WTC11 (cell line): ENCODE data around the gene PTGR2. TPM values are rescaled to one million over a fixed set of nuclear protein-coding genes. Genes with fewer than 3 reads are reported as not detected.

ENCODE experiments used
- ATAC-seq: fragments of 200-7000 bp; cut with Tn5 transposase; 2 replicates; pipeline ENCODE4 v1.10.0; 2021; ENCODE audit warnings: mild to moderate bottlenecking, moderate library complexity
- CTCF ChIA-PET: fragments of 300-600 bp; sonication (Branson Sonifier 250); formaldehyde crosslinking; loops from one replicate; lab custom pipeline; 2021; ENCODE audit warnings: antibody characterized with exemption; lab: Charles Lee
- POLR2A ChIA-PET: fragments of 350-600 bp; sonication (Branson Sonifier 250); formaldehyde crosslinking; loops from one replicate; lab custom pipeline; 2021; ENCODE audit warnings: antibody characterized with exemption; lab: Charles Lee
- DNase-seq: peaks from one replicate; pipeline ENCODE4 v3.0.0; 2021; ENCODE audit warnings: low spot score
- H3K27ac Mint-ChIP-seq: 2 replicates; pipeline ENCODE4 v1.8.0; 2021; ENCODE audit warnings: mixed read lengths
- H3K27me3 Mint-ChIP-seq: 2 replicates; pipeline ENCODE4 v1.8.0; 2021; ENCODE audit warnings: low read depth, mild to moderate bottlenecking, moderate library complexity, mixed read lengths
- H3K36me3 Mint-ChIP-seq: 2 replicates; pipeline ENCODE4 v1.8.0; 2021; ENCODE audit warnings: mixed read lengths
- H3K4me1 Mint-ChIP-seq: 2 replicates; pipeline ENCODE4 v1.8.0; 2022; ENCODE audit warnings: mixed read lengths
- H3K4me3 Mint-ChIP-seq: 2 replicates; pipeline ENCODE4 v1.8.0; 2021; ENCODE audit warnings: mild to moderate bottlenecking, moderate library complexity, mixed read lengths
- H3K9me3 Mint-ChIP-seq: 2 replicates; pipeline ENCODE4 v1.8.0; 2021; ENCODE audit warnings: mixed read lengths
- CREB1 ChIP-seq: sonication (generic); formaldehyde crosslinking; IDR thresholded peaks from 2 replicates; pipeline ENCODE4 v1.8.0; 2023; ENCODE audit warnings: mild to moderate bottlenecking, missing genetic modification reagents
- E2F5 ChIP-seq: sonication (generic); formaldehyde crosslinking; IDR thresholded peaks from 2 replicates; pipeline ENCODE4 v1.8.1; 2022; ENCODE audit warnings: mild to moderate bottlenecking, moderate library complexity, missing genetic modification reagents
- ERG ChIP-seq: fragments of 250-450 bp; sonication (Bioruptor Pico); IDR thresholded peaks from 2 replicates; pipeline ENCODE4 v1.8.0; 2021; ENCODE audit warnings: mild to moderate bottlenecking
- ESRRA ChIP-seq: sonication (generic); formaldehyde crosslinking; IDR thresholded peaks from 2 replicates; pipeline ENCODE4 v1.8.1; 2022; ENCODE audit warnings: mild to moderate bottlenecking, missing genetic modification reagents, borderline replicate concordance
- FOXK1 ChIP-seq: sonication (generic); formaldehyde crosslinking; IDR thresholded peaks from 2 replicates; pipeline ENCODE4 v1.8.0; 2022; ENCODE audit warnings: mild to moderate bottlenecking, moderate library complexity, missing genetic modification reagents
- FOXP1 ChIP-seq: sonication (generic); formaldehyde crosslinking; IDR thresholded peaks from 2 replicates; pipeline ENCODE4 v1.8.0; 2022; ENCODE audit warnings: missing genetic modification reagents, mild to moderate bottlenecking, moderate library complexity, borderline replicate concordance
- GABPB1 ChIP-seq: sonication (generic); formaldehyde crosslinking; IDR thresholded peaks from 2 replicates; pipeline ENCODE4 v1.8.1; 2023; ENCODE audit warnings: mild to moderate bottlenecking, missing genetic modification reagents
- GRHL2 ChIP-seq: fragments of 250-450 bp; sonication (Bioruptor Pico); IDR thresholded peaks from 2 replicates; pipeline ENCODE4 v1.8.0; 2022; ENCODE audit warnings: mild to moderate bottlenecking, moderate library complexity; ENCODE audit not compliant: insufficient replicate concordance, severe bottlenecking
- IRF1 ChIP-seq: sonication (generic); formaldehyde crosslinking; IDR thresholded peaks from 2 replicates; pipeline ENCODE4 v1.8.0; 2023; ENCODE audit warnings: missing genetic modification reagents
- JAZF1 ChIP-seq: fragments of 250-450 bp; sonication (Bioruptor Pico); IDR thresholded peaks from 2 replicates; pipeline ENCODE4 v1.9.0; 2021; ENCODE audit warnings: moderate library complexity, mild to moderate bottlenecking, inconsistent platforms
- JUN ChIP-seq: sonication (generic); formaldehyde crosslinking; IDR thresholded peaks from 2 replicates; pipeline ENCODE4 v1.8.0; 2023; ENCODE audit warnings: mild to moderate bottlenecking, missing genetic modification reagents
- PRRX2 ChIP-seq: fragments of 250-450 bp; sonication (Bioruptor Pico); IDR thresholded peaks from 2 replicates; pipeline ENCODE4 v1.8.0; 2021; ENCODE audit warnings: mild to moderate bottlenecking
- RELA ChIP-seq: sonication (generic); formaldehyde crosslinking; IDR thresholded peaks from 2 replicates; pipeline ENCODE4 v1.8.1; 2022; ENCODE audit warnings: missing genetic modification reagents, mild to moderate bottlenecking, borderline replicate concordance
- STAT6 ChIP-seq: sonication (generic); formaldehyde crosslinking; conservative IDR thresholded peaks from 2 replicates; pipeline ENCODE4 v1.8.1; 2023; ENCODE audit warnings: mild to moderate bottlenecking, low read depth, missing genetic modification reagents, moderate library complexity
- TCF7 ChIP-seq: sonication (generic); formaldehyde crosslinking; IDR thresholded peaks from 2 replicates; pipeline ENCODE4 v1.8.0; 2022; ENCODE audit warnings: mild to moderate bottlenecking, low read depth, missing genetic modification reagents, moderate library complexity
- ZNF138 ChIP-seq: sonication (generic); formaldehyde crosslinking; conservative IDR thresholded peaks from 2 replicates; pipeline ENCODE4 v1.8.1; 2022; ENCODE audit warnings: mild to moderate bottlenecking, moderate library complexity, missing genetic modification reagents
- ZNF232 ChIP-seq: sonication (generic); formaldehyde crosslinking; IDR thresholded peaks from 2 replicates; pipeline ENCODE4 v1.8.0; 2022; ENCODE audit warnings: mild to moderate bottlenecking, missing genetic modification reagents
- total RNA-seq: library from RNA; stranded (reverse); gene quantifications from 3 replicates; pipeline ENCODE4 v1.2.3, GENCODE V29; 2021
- TF ChIP-seq, protein P1 (sequence below): sonication (generic); formaldehyde crosslinking; IDR thresholded peaks from 2 replicates; pipeline ENCODE4 v1.8.1; 2023; ENCODE audit warnings: mild to moderate bottlenecking, missing genetic modification reagents
- TF ChIP-seq, protein P2 (sequence below): fragments of 250-450 bp; sonication (Bioruptor Pico); IDR thresholded peaks from 2 replicates; pipeline ENCODE4 v1.9.0; 2021; ENCODE audit warnings: mild to moderate bottlenecking

Gene PTGR2
- total RNA-seq, 1 experiment from 2014 or later = 20.7 TPM

- Mint-ChIP-seq H3K4me3 (no peak overlapping the region), H3K9me3 (no peaks in the 10 kb centered on the region), H3K27me3 (no peaks in the 10 kb centered on the region), H3K4me1 (no peaks in the 10 kb centered on the region), H3K36me3 (peaks cover 22% of the 10 kb centered on the region), H3K27ac (no peak overlapping the region)
- CTCF ChIA-PET = no interaction called here
- POLR2A ChIA-PET = no interaction called here
- ATAC-seq (no peak), DNase-seq (no peak)
- TF ChIP-seq ZNF138 (CRISPR knock-in tag) = no peak
- no peak for TF ChIP-seq PRRX2
- no peak for TF ChIP-seq ESRRA (CRISPR knock-in tag)
- no peak for TF ChIP-seq GRHL2 (CRISPR knock-in tag)
Measured at GRCh38 chr14:73859145-73859544, 7.5 kb downstream of the PTGR2 start.

- DNase-seq = no peak
- POLR2A ChIA-PET = no interaction called here
- ATAC-seq = no peak
- Mint-ChIP-seq H3K36me3 (peaks cover 32% of the 10 kb centered on the region), H3K4me1 (no peaks in the 10 kb centered on the region), H3K27me3 (no peaks in the 10 kb centered on the region), H3K9me3 (no peaks in the 10 kb centered on the region), H3K27ac (no peak overlapping the region), H3K4me3 (no peak overlapping the region)
- CTCF ChIA-PET = no interaction called here
- TF ChIP-seq ERG (no peak), RELA (CRISPR knock-in tag) (no peak), E2F5 (CRISPR knock-in tag) (no peak), JUN (no peak), IRF1 (CRISPR knock-in tag) (no peak), GABPB1 (CRISPR knock-in tag) (no peak), JAZF1 (no peak), TCF7 (CRISPR knock-in tag) (no peak), FOXP1 (no peak), FOXK1 (CRISPR knock-in tag) (no peak), CREB1 (CRISPR knock-in tag) (no peak), ZNF232 (CRISPR knock-in tag) (no peak), STAT6 (no peak)
- TF ChIP-seq, protein P1, sequence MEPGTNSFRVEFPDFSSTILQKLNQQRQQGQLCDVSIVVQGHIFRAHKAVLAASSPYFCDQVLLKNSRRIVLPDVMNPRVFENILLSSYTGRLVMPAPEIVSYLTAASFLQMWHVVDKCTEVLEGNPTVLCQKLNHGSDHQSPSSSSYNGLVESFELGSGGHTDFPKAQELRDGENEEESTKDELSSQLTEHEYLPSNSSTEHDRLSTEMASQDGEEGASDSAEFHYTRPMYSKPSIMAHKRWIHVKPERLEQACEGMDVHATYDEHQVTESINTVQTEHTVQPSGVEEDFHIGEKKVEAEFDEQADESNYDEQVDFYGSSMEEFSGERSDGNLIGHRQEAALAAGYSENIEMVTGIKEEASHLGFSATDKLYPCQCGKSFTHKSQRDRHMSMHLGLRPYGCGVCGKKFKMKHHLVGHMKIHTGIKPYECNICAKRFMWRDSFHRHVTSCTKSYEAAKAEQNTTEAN (CRISPR knock-in tag) = no peak
- TF ChIP-seq, protein P2, sequence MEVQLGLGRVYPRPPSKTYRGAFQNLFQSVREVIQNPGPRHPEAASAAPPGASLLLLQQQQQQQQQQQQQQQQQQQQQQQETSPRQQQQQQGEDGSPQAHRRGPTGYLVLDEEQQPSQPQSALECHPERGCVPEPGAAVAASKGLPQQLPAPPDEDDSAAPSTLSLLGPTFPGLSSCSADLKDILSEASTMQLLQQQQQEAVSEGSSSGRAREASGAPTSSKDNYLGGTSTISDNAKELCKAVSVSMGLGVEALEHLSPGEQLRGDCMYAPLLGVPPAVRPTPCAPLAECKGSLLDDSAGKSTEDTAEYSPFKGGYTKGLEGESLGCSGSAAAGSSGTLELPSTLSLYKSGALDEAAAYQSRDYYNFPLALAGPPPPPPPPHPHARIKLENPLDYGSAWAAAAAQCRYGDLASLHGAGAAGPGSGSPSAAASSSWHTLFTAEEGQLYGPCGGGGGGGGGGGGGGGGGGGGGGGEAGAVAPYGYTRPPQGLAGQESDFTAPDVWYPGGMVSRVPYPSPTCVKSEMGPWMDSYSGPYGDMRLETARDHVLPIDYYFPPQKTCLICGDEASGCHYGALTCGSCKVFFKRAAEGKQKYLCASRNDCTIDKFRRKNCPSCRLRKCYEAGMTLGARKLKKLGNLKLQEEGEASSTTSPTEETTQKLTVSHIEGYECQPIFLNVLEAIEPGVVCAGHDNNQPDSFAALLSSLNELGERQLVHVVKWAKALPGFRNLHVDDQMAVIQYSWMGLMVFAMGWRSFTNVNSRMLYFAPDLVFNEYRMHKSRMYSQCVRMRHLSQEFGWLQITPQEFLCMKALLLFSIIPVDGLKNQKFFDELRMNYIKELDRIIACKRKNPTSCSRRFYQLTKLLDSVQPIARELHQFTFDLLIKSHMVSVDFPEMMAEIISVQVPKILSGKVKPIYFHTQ (CRISPR knock-in tag) = no peak
Measured at GRCh38 chr14:73861073-73861472, 9.4 kb downstream of the PTGR2 start.
